Tongue (tissue), 2 donors: ENCODE measurements around the gene PCSK4. TPM values are rescaled to one million over a fixed set of nuclear protein-coding genes. Genes with fewer than 3 reads are reported as not detected.
"Not testable (repeated sequence)": the region's sequence is repeated elsewhere in the genome, so short reads cannot be mapped to it uniquely, and the experiment has no call there.

Source experiments
- DNase-seq: peaks from one replicate; pipeline ENCODE4 v3.0.0-alpha.2; 2015
- total RNA-seq: library from RNA; depleted of rRNA; stranded (reverse); fragments of >200 nt; gene quantifications from one replicate; pipeline ENCODE4 v1.2.3, GENCODE V29; 2014

Gene PCSK4
- total RNA-seq, 1 donor from 2014 or later = 1.0 TPM

DNA sequence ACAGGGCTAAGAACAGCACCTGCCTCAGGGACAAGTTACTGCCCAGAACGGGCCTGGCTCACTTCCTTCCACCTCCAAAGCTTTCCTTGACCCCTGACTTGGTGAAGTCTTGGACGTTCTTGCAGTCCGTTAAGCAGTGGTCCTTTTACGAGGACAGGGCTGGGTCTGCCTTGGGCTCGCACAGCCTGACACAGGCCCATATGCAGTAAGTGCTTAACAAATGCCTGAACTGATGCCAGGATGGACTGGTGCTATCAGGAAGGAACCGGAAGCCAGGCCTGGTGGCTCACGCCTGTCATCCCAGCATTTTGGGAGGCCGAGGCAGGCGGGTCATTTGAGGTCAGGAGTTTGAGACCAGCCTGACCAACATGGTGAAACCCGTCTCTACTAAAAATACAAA is 31.9 kb upstream of the PCSK4 start:
- no peak for DNase-seq

DNA sequence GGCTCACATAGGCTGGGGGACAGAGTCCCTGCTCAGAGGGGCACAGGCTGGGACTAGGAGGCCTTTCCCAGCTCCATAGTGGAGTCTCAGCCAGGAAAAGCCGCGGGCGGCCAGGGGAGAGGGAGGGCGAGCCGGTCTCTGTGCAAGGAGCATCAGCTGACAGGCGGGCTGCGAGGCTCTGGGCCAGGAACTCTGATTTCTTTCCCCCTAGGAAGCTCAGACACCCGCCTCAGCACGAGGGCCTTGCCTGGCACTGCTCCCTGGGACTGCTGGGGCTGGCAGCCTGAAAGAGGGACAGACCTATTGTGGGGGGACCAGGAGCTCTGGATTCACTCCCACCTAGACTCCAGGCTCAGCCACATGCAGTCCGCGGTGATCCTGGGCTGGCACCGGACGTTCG is 31.5 kb upstream of the PCSK4 start:
- DNase-seq = no peak

- DNase-seq = no peak
Observed at GRCh38 chr19:1520203-1520780, 30.1 kb upstream of the PCSK4 start.

DNA sequence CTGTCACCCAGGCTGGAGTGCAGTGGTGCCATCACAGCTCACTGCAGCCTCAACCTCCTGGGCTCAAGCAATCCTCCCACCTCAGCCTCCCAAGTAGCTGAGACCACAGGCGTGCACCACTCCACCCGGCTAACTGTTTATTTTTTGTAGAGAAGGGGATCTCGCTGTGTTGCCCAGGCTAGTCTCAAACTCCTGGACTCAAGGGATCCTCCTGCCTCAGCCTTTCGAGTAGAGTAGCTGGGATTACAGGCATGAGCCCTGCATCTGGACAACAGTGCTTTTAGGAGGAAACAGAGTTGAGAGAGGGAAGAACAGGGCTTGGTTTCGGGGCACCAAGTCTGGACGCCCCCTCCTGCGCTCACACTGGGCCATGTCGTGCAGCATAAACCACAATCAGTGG is 29.7 kb upstream of the PCSK4 start:
- DNase-seq = not testable (repeated sequence)

- DNase-seq = no peak
Observed at GRCh38 chr19:1518471-1518870, 28.3 kb upstream of the PCSK4 start.

DNA sequence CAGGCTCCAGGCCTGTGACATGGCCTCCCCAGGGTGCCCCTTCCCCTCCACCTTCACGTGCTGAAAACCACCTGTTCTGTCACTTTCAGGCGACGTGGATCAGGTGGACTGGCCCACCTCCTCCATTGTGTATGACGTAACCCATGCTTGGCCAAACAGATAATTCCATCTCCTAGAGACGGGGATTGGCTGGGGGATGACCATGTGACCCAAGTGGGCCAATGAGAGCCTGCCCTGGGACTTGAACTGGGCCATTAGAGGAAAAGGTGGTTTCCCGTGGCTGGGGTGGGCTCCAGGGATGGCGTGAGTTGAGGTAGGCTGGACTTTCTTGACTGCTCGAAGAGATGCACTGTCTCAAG is 26.2 kb upstream of the PCSK4 start:
- DNase-seq = no peak

- no peak for DNase-seq
Observed at GRCh38 chr19:1514986-1515721, 25.0 kb upstream of the PCSK4 start.

DNA sequence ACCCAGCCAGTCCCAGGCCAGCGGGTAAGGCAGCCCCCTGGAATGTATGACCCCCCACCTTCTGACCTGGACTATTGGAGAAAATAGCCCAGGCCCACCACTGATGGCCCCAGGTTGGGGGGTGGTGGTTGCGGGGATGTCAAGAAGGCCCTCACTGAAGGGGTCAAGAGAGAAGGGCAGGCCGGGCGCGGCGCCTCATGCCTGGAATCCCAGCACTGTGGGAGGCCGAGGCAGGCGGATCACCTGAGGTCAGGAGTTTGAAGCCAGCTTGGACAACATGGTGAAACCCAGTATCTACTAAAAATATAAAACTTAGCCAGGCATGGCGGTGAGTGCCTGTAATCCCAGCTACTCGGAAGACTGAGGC is 24.1 kb upstream of the PCSK4 start:
- DNase-seq = no peak

GRCh38 chr19:1513499-1514294 is 23.5 kb upstream of the PCSK4 start:
- peak; percentile 69 for DNase-seq

DNA sequence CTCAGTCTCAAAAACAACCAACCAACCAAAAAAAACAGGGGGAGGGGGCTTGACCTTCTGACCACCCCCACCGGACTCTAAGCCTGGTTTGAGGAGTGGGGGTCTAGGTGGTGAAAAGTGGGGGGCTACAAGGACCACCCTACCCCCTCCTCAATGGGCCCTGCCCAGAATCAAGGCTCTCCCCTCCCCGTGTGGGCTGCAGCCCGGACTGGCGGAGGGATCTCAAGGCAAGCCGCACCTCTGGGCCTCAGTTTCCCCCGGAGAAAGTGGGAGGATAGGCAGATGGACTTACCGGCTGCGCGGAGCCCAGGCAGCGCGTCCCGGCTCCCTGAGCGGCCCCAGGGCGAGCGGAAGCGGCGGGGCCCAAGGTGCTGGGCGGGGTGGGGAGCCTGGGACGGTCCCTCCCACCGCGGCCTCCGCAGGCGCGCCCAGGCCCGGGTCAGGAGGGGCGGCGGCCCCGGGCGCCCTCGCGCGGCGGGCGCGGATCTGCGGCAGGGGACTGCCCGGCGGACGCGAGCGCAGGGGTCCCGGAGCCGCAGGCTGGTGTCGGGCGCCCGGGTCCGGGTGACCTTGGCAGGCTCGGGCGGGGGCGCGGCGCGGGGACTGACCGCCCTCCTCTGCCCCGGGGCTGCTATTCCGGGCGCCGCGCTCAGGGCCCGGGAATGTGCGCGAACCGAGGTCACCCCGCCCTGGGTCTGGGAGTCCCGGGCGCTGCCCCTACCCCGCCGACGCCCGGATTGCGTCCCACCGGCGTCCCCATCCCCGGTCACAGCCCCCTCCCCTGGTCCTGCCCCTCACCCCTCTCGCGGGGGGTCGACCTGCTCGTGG is 22.7 kb upstream of the PCSK4 start, which contains the start of gene ADAMTSL5:
Gene ADAMTSL5, minus strand, starts transcription at position 349 of the 828 bp plus-strand sequence. CDS start 2,076 bp downstream, outside the sequence.
- peak; percentile 69 for DNase-seq

GRCh38 chr19:1511318-1512317 is 21.5 kb upstream of the PCSK4 start:
- DNase-seq = no peak

GRCh38 chr19:1510807-1511206 is 20.7 kb upstream of the PCSK4 start:
- DNase-seq = no peak

DNA sequence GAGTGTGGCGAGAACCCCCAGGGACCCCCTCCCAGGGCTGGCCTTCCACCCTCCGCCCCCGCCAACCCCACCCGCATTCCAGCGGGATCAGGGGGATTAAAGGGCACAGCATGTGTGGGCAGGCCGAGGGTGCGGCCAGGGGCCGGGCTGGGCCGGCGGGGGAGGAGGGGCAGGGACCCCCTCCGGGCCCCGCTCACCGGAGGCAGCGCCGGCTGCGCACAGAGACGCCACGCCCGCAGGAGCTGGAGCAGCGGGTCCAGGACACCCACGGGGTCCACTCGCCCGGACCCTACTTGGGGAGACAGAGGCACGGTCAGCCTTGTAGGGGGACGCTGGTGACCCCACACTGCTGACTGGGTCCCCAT is 20.3 kb upstream of the PCSK4 start:
- peak; percentile 73 for DNase-seq

DNA sequence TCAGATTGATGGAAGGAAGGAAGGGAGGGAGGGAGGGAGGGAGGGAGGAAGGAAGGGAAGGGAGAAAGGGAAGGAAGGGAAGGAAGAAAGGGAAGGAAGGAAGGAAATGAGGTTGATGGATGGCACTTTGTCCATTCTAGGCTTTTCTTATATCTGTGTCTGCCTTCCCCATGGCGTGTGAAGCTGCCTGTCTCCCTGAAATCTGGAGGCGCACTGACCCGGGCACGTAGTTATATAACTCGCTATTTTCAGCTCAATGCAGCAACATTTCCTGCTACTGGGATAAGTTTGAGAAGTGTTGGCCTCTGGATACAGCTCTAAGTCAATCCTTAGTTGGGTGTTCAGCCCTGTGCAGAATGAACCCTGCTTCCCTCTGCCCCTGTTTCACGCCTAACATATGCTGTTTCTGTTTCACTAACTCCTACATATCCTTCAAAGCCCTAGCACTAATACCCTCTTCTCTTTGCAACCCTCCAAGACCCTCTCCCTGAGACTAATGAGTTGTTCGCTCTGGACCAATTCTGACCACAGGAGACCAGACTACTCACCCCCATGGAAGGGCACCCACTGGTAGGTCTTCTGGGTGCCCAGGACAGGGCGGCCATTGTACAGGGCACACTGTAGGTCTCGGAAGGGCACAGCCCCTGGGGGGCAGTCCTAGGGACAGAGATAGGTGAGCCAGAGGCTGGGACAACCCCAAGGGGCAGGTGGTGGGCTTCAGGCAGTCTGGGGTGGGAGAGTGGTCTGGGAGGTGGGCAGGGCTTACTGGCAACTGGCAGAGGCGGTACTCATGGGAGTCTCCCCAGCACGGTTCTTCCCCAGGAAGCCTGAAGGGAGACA is 19.7 kb upstream of the PCSK4 start:
- no peak for DNase-seq

GRCh38 chr19:1508507-1508856 is 18.3 kb upstream of the PCSK4 start:
- DNase-seq = no peak

DNA sequence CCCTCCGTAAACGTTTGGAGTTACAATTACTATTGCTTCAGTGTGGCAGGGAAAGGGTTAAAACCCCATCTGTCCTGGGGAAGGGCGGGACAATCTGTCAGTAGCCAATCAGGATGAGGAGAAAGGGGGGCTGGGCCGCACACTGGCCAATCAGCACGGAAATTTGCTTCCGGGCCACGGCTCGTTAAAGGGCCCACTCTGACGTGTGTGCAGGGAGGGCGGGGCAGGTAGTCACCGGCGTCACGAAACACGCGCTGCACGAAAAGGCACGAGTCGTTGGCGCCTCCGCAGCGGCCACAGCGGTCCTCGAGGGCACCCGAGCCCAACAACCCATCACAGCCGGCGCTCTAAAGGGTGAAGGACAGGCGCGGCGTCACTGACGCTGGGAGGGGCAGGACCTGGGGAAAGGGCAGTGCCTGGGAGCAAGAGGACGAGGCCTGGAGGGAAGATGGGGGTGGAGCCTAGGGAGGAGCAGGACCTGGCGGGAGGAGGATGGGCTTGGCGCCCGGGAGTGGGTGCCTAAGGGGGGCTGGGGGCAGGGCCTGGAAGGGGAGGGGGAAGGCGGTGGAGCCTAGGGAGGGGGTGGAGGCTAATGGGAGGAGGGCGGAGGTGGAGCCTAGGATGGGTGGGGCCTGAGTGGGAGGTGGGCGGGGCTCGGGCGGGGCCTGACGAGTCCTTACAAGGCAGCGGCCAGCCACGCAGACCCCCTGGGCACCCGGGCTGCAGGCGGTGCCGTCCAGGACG is 17.8 kb upstream of the PCSK4 start:
- peak; percentile 98 for DNase-seq

GRCh38 chr19:1507192-1507660 is 17.1 kb upstream of the PCSK4 start:
- DNase-seq = no peak

DNA sequence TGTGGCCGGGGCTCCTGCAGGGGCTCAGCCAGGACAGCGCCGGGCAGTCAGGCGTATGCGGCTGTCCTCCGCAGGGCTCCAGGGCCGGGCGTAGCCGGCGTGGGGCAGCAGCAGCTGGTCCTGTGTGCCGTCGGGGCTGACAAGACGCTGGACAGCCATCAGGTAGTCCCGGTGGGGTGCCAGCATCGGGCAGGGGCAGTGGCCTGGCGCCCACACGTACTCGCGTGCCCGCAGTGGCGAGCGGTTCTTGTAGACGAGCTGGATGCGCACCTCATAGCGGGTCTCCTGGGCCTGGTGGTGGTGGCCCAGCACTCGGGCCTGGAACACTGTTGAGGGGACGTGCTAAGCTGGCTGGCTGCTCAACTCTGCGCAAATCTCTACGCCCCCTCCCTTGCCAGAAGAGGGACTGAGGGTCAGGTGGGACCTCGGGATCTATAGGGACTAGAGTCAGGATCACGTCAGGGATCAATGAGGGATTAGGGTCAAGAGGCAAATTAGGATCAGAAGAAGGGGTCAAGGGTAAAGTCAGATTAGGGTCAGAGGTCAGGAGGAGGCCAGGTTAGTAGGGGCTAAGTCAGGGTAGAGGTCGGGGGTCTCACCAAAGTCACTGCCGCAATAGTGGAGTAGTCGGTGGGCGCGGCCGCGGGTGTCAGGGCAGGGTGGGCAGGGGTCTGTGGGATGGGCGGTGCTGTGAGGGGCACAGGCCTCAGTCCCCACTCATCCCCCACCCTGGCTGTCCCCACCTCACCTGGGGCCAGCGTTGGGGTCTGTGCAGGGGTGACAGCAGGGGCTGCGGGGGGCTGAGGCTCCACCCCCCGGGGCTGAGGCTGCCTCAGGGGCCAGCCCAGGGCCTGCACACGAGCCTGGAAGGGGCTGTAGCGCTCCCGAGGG is 16.1 kb upstream of the PCSK4 start:
- no peak for DNase-seq
